Spinal cord (tissue), 10 donors: ENCODE measurements around the gene VWC2. TPM values are rescaled to one million over a fixed set of nuclear protein-coding genes. Genes with fewer than 3 reads are reported as not detected.

Experiments used
- DNase-seq, 6 donors: peaks; one replicate each; pipeline versions ENCODE4 v3.0.0 to v3.0.0-alpha.2; 2013 to 2015; ENCODE audit warnings: low spot score in 6 of 6, low read depth in 4 of 6
- H3K27ac ChIP-seq: one replicate; pipeline ENCODE4 v1.5.1; 2013; ENCODE audit warnings: low read depth, low read length, control low read depth
- H3K27me3 ChIP-seq: one replicate; pipeline ENCODE4 v1.6.1; 2013; ENCODE audit warnings: low read length; ENCODE audit not compliant: control insufficient read depth, insufficient read depth
- H3K36me3 ChIP-seq: one replicate; pipeline ENCODE4 v1.6.1; 2013; ENCODE audit warnings: low read length; ENCODE audit not compliant: control insufficient read depth, insufficient read depth
- H3K4me1 ChIP-seq: one replicate; pipeline ENCODE4 v1.6.1; 2013; ENCODE audit warnings: low read length; ENCODE audit not compliant: control insufficient read depth, insufficient read depth
- H3K4me3 ChIP-seq: one replicate; pipeline ENCODE4 v1.5.1; 2013; ENCODE audit warnings: low read depth, low read length, control low read depth
- H3K9me3 ChIP-seq: one replicate; pipeline ENCODE4 v1.6.1; 2013; ENCODE audit warnings: low read length; ENCODE audit not compliant: control insufficient read depth, insufficient read depth
- WGBS: methylation state at CpG from one replicate; pipeline ENCODE4 v1.1.5; 2013; ENCODE audit warnings: missing lambda C conversion rate; ENCODE audit not compliant: insufficient coverage; 5-methylcytosine and 5-hydroxymethylcytosine counted together
- polyA plus RNA-seq, 2 donors: library from polyadenylated mRNA; unstranded; fragments of 120-200 nt; gene quantifications; one replicate each; pipeline ENCODE4 v1.2.1, GENCODE V29; 2013; ENCODE audit not compliant: insufficient read length in 2 of 2
- total RNA-seq, 2 donors: library from RNA; depleted of rRNA in 1 of 2; stranded (reverse); fragments of 120-200 nt in 1 of 2; fragments of >200 nt in 1 of 2; gene quantifications; one replicate each; pipeline versions ENCODE4 v1.2.3 to v1.2.4, GENCODE V29; 2013 to 2014
- donor health status: healthy.

VWC2 gene
- total and polyA plus RNA-seq, 4 donors, result 2.4 to 12.1 (median 7.9) TPM

DNA sequence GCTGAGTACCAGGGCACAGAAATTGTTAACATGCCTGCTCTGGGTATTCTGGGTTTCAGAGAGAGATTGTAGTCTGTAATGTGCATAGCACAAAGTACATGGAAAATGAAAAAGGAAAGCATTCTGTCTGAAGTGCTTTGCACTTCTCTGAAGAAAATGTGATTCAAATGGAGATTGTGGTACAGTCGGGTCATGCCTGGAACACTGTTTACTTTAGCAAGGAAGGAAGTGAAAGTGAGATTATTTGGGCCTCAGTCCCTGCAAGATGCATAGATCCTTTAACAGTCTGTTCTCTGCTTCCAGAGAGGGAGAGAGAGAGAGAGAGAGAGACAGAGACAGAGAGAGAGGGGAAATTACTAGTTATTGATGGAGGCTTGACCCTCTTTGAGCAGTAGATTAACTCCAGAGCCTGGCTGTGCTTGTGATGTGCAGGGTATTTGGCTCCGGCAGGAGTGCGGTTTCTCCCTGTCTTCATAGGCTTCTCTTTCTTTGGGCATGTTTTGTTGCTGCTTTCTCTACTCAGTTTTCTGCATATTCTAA is 5.4 kb downstream of the VWC2 start:
- Histone ChIP-seq H3K27ac (no peak overlapping the region), H3K27me3 (peaks cover 19% of the 10 kb centered on the region), H3K4me3 (no peak overlapping the region), H3K36me3 (no peaks in the 10 kb centered on the region), H3K4me1 (peaks cover 12% of the 10 kb centered on the region), H3K9me3 (no peaks in the 10 kb centered on the region)
- WGBS, result 80% methylated on average over 1 of the region's 3 CpGs
- DNase-seq, result peak in 2 of 6 donors; percentile 10 to 14

DNA sequence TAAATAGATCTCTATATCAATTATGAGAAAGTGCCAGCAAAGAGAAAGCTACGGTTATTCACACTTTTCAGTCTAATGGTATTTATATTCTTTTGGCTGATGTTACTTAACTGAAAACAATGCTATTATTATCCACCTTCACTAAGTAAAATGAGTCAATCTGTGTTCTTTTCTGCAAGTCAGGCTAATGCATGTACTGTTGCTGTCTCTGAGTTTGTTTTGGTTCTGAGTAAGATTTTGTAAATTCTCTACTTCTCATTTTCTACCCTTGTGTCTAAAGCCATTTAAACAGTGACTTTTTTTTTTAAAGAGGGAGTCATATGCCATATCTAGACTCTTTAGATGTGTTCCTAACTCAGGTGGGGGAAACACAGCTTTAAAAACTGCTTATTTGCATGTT is 7.5 kb downstream of the VWC2 start:
- no peaks in the 10 kb centered on the region for H3K9me3 ChIP-seq
- no peak for DNase-seq
- H3K4me3 ChIP-seq, result no peak overlapping the region
- peaks cover 6% of the 10 kb centered on the region for H3K27me3 ChIP-seq
- no peaks in the 10 kb centered on the region for H3K4me1 ChIP-seq
- no peaks in the 10 kb centered on the region for H3K36me3 ChIP-seq
- WGBS, result no CpG with 5 or more reads among the region's 1 CpG
- no peak overlapping the region for H3K27ac ChIP-seq

GRCh38 chr7:49781996-49782395 is 8.6 kb downstream of the VWC2 start:
- H3K27me3 ChIP-seq, result peaks cover under 1% of the 10 kb centered on the region
- H3K9me3 ChIP-seq, result peaks cover 1% of the 10 kb centered on the region
- WGBS, result 100% methylated on average over 1 of the region's 1 CpG
- no peaks in the 10 kb centered on the region for H3K4me1 ChIP-seq
- H3K27ac ChIP-seq, result no peak overlapping the region
- no peak overlapping the region for H3K4me3 ChIP-seq
- DNase-seq, result no peak
- no peaks in the 10 kb centered on the region for H3K36me3 ChIP-seq

DNA sequence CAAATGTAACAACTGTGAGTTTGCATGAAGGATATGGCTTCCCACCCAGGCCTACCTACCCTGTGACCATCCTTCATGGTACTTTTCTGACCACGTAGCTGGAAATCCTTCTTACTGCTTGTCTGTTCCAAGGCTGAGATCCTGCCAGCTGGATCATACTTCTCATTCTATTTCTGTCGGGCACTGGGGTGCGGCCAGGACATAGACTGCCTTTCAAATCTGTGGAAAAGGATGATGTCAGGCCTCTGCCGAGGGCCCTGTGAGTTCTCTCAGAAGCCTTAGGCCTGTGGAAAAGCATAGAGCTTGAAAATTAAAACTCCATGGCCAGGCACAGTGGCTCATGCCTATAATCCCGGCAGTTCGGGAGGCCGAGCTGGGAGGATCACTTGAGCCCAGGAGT is 10.0 kb downstream of the VWC2 start:
- H3K27ac ChIP-seq, result no peak overlapping the region

GRCh38 chr7:49787980-49788379 is 14.5 kb downstream of the VWC2 start:
- Histone ChIP-seq H3K36me3 (peaks cover 2% of the 10 kb centered on the region), H3K27me3 (no peaks in the 10 kb centered on the region), H3K27ac (no peak overlapping the region), H3K4me1 (peaks cover 17% of the 10 kb centered on the region), H3K9me3 (peaks cover 1% of the 10 kb centered on the region), H3K4me3 (no peak overlapping the region)
- 70% methylated on average over 5 of the region's 5 CpGs for WGBS
- DNase-seq, result no peak

More for the DNA sequence above, 10.0 kb downstream of the VWC2 start:
- DNase-seq, result peak in 1 of 6 donors; percentile 47
- no peaks in the 10 kb centered on the region for H3K27me3 ChIP-seq
- no peak overlapping the region for H3K4me3 ChIP-seq
- H3K9me3 ChIP-seq, result peaks cover 1% of the 10 kb centered on the region
- no peaks in the 10 kb centered on the region for H3K36me3 ChIP-seq
- WGBS, result 75% methylated on average over 5 of the region's 7 CpGs
- H3K4me1 ChIP-seq, result peaks cover 4% of the 10 kb centered on the region

DNA sequence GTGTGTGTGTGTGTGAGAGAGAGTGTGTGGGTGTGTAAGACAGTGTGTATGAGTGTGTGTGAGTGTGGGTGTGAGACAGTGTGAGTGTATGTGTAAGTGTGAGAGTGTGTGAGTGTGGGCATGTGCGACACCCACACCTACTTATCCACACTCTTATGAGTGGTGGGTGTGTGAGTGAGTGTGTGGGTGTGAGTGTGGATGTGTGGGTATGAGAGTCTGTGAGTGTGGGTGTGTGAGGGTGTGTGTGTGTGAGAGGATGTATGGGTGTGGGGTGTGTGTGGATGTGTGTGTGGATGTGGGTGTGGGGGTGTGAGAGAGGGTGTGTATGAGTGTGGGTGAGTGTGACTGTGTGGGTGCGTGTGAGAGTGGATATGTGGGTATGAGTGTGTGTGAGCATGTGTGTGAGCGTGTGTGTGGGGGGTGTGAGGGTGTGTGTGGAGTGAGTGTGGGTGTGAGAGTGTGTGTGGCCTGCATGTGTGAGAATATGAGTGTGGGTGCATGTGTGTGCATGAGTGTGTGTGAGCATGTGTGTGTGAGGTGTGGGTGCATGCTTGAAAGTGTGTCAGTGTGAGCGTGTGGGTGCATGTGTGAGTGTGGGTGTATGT is 15.1 kb downstream of the VWC2 start:
- H3K27ac ChIP-seq, result no peak overlapping the region
- 98% methylated on average over 3 of the region's 4 CpGs for WGBS
- DNase-seq, result no peak

DNA sequence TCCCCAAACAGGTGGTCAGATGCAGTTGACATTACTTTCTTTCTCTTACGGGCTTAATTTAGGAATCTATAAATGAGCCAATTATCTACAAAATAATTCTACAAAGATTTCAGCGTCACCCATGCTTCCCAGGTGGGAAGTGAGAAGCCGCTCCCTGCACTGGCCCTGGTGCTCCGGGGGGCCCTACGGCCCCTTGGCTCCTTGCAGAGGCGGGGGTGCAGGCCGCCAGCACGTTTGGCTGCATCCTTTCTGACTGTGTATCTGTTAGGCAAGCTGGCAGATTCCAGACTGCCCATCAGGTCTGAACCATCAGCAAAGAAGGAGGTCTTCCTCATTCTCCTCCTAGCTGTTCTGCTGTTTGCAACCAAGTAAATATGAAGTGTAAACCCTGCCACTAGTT is 16.3 kb downstream of the VWC2 start:
- H3K4me3 ChIP-seq, result no peak overlapping the region
- H3K4me1 ChIP-seq, result peaks cover 17% of the 10 kb centered on the region
- no peaks in the 10 kb centered on the region for H3K27me3 ChIP-seq
- WGBS, result 78% methylated on average over 7 of the region's 8 CpGs
- H3K27ac ChIP-seq, result no peak overlapping the region
- DNase-seq, result no peak
- peaks cover 1% of the 10 kb centered on the region for H3K9me3 ChIP-seq
- H3K36me3 ChIP-seq, result peaks cover 2% of the 10 kb centered on the region

More for the DNA sequence above, 15.1 kb downstream of the VWC2 start:
- Histone ChIP-seq H3K4me3 (no peak overlapping the region), H3K4me1 (peaks cover 17% of the 10 kb centered on the region), H3K27me3 (no peaks in the 10 kb centered on the region), H3K36me3 (peaks cover 2% of the 10 kb centered on the region), H3K9me3 (peaks cover 1% of the 10 kb centered on the region)

- Histone ChIP-seq H3K27me3 (no peaks in the 10 kb centered on the region), H3K9me3 (peaks cover 1% of the 10 kb centered on the region), H3K4me3 (no peak overlapping the region), H3K4me1 (peaks cover 17% of the 10 kb centered on the region), H3K27ac (no peak overlapping the region), H3K36me3 (peaks cover 2% of the 10 kb centered on the region)
- WGBS, result 46% methylated on average over 1 of the region's 2 CpGs
- peak in 1 of 6 donors; percentile 23 for DNase-seq
Observed at GRCh38 chr7:49790209-49790608, 16.8 kb downstream of the VWC2 start.

DNA sequence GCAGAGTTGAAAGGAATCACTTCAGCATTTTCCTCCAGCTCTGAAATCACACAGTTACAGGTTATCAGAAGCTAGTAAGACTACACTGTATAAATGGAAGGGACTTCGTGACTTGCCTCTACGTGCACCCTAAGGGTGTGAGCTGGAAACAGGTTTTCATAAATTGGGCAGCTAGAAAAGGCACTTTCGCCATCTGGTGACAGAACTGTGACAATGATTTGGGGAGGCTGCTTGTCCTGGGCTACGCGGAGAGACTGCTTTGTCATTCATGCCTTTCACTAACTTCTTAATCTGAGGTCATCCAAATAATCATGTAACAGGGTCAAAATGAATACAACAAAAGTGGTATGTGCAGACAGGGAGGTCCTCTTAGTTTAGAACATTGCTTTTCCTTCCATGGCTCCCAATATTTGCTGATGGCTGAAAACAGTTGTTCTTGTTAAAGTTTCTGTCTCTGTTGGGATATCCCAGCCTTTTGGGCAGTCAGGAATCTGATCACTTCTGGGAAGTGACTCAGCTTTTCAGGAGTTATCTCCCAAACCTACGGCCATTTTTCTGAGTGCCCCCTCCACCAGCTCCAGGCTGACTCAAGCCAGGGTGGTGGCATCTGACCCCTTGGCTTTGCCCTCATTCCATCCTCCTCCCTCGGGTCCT is 17.8 kb downstream of the VWC2 start:
- Histone ChIP-seq H3K27me3 (no peaks in the 10 kb centered on the region), H3K27ac (no peak overlapping the region), H3K9me3 (no peaks in the 10 kb centered on the region), H3K4me3 (no peak overlapping the region), H3K36me3 (peaks cover 2% of the 10 kb centered on the region), H3K4me1 (peaks cover 17% of the 10 kb centered on the region)
- 30% methylated on average over 3 of the region's 7 CpGs for WGBS
- peak in 3 of 6 donors; percentile 36 to 91 (median 78) for DNase-seq
